K562 (cell line): ENCODE results near the gene C1orf56. TPM values are rescaled to one million over a fixed set of nuclear protein-coding genes. Genes with fewer than 3 reads are reported as not detected.
A peak's percentile ranks its signal among the peaks of the same experiment; 100 is the strongest.

Source experiments
- CGGBP1 ChIP-seq: fragments of 250-450 bp; sonication (Bioruptor Pico); IDR thresholded peaks from 2 replicates; pipeline ENCODE4 v1.9.0; 2021; ENCODE audit warnings: mild to moderate bottlenecking
- CREB3 ChIP-seq: fragments of 450-650 bp; conservative IDR thresholded peaks from 2 replicates; pipeline ENCODE4 v1.6.1; 2016; ENCODE audit warnings: missing genetic modification characterization, low read depth, mild to moderate bottlenecking, missing compliant biosample characterization, moderate library complexity
- CREM ChIP-seq: IDR thresholded peaks from 2 replicates; pipeline ENCODE4 v1.6.1; 2014; ENCODE audit warnings: antibody characterized with exemption, low read depth
- CUX1 ChIP-seq: fragments of 200-800 bp; sonication (Bioruptor generic); IDR thresholded peaks from 2 replicates; pipeline ENCODE4 v1.6.1; 2016; ENCODE audit warnings: missing genetic modification characterization, missing compliant biosample characterization
- FOXM1 ChIP-seq, 2 experiments: fragments of 450-650 bp in 1 of 2; sonication (generic) in 1 of 2; formaldehyde crosslinking in 1 of 2; IDR thresholded peaks; 2 replicates each; pipeline versions ENCODE4 v1.6.1 to v1.9.0; 2017 to 2022; ENCODE audit warnings: low read depth in 2 of 2, mild to moderate bottlenecking in 2 of 2, missing genetic modification reagents in 1 of 2, moderate library complexity in 1 of 2
- IRF2 ChIP-seq: sonication (generic); formaldehyde crosslinking; IDR thresholded peaks from 2 replicates; pipeline ENCODE4 v1.8.1; 2022; ENCODE audit warnings: mild to moderate bottlenecking, missing genetic modification reagents
- MTF1 ChIP-seq: fragments of 250-450 bp; sonication (Bioruptor Pico); IDR thresholded peaks from 2 replicates; pipeline ENCODE4 v1.9.0; 2021; ENCODE audit warnings: moderate library complexity, mild to moderate bottlenecking, inconsistent platforms, borderline replicate concordance
- NEUROD1 ChIP-seq: fragments of 150-350 bp; IDR thresholded peaks from 2 replicates; pipeline ENCODE4 v1.6.1; 2014; ENCODE audit warnings: borderline replicate concordance, low read length, low read depth; ENCODE audit not compliant: partially characterized antibody
- NFIX ChIP-seq: fragments of 250-450 bp; sonication (Bioruptor Pico); IDR thresholded peaks from 2 replicates; pipeline ENCODE4 v1.4.0; 2020; ENCODE audit warnings: low read depth, mild to moderate bottlenecking, moderate library complexity
- NRF1 ChIP-seq, 2 experiments: fragments of 450-650 bp; IDR thresholded peaks in 1 of 2; conservative IDR thresholded peaks in 1 of 2; 2 replicates each; pipeline ENCODE4 v1.6.1; 2014; ENCODE audit warnings: mild to moderate bottlenecking in 2 of 2
- SPI1 ChIP-seq: IDR thresholded peaks from 2 replicates; pipeline ENCODE4 v1.6.1; 2011; ENCODE audit warnings: low read depth, low read length, control low read depth, borderline replicate concordance
- TFAM ChIP-seq: fragments of 250-450 bp; sonication (Bioruptor Pico); conservative IDR thresholded peaks from 2 replicates; pipeline ENCODE4 v1.5.0; 2021; ENCODE audit warnings: mild to moderate bottlenecking, moderate library complexity
- TRIM24 ChIP-seq, 2 experiments: fragments of 450-650 bp; IDR thresholded peaks; 2 replicates each; pipeline ENCODE4 v1.6.1; 2016
- ZBTB9 ChIP-seq: fragments of 450-650 bp; formaldehyde crosslinking; IDR thresholded peaks from 2 replicates; pipeline ENCODE4 v1.4.0; 2020; ENCODE audit warnings: mild to moderate bottlenecking, moderate library complexity
- ZNF583 ChIP-seq: fragments of 250-450 bp; sonication (Bioruptor Pico); IDR thresholded peaks from 2 replicates; pipeline ENCODE4 v1.4.0; 2020
- ZNF740 ChIP-seq, 3 experiments: fragments of 200-800 bp in 1 of 3; sonication (Bioruptor generic) in 1 of 3; sonication (generic) in 1 of 3; formaldehyde crosslinking in 1 of 3; IDR thresholded peaks; 2 replicates each; pipeline versions ENCODE4 v1.6.1 to v1.8.0; 2016 to 2022; ENCODE audit warnings: mild to moderate bottlenecking in 2 of 3, missing compliant biosample characterization in 2 of 3, missing genetic modification characterization in 2 of 3, missing genetic modification reagents in 1 of 3
- polyA plus RNA-seq, 8 experiments: library from polyadenylated mRNA; depleted of rRNA in 4 of 8; stranded (reverse) in 5 of 8; unstranded in 3 of 8; fragments of >200 nt; fragmentation: Nextera tagmentation in 2 of 8; fragmentation: Illumina TruSeq in 1 of 8; extraction: Ambion mirVana in 2 of 8; extraction: Trizol in 1 of 8; gene quantifications; 2 replicates each; pipeline versions ENCODE4 v1.2.1 to v1.2.3, GENCODE V29; 2011 to 2014; ENCODE audit warnings: inconsistent platforms in 1 of 8, missing spikeins in 1 of 8
- total RNA-seq, 7 experiments: library from RNA; depleted of rRNA in 6 of 7; stranded (reverse); fragments of >200 nt in 6 of 7; fragmentation: Illumina TruSeq in 2 of 7; extraction: Trizol in 2 of 7; gene quantifications; 2 replicates each; pipeline versions ENCODE4 v1.2.1 to v1.2.3, GENCODE V29; 2011 to 2021; ENCODE audit warnings: low replicate concordance in 1 of 7

Gene C1orf56
- total and polyA plus RNA-seq, 9 of the 15 experiments (the other 6 are each of a cell fraction or from before 2014, with no cell fraction given), result 0.18 to 15.7 (median 1.1) TPM

- TF ChIP-seq NRF1 (conservative IDR thresholded peaks at IDR 0.05 in 1 of 2, IDR thresholded peaks at IDR 0.05 in 1 of 2) (peak; percentile 87 to 89), MTF1 (no peak), IRF2 (CRISPR knock-in tag) (no peak), CUX1 (CRISPR knock-in tag) (0 out of 2 replicates have a peak, but pooled peaks have one; percentile 32), CREB3 (no peak), CGGBP1 (no peak), ZNF583 (no peak), SPI1 (peak; percentile 85; the same call in 1 of the 2 replicates), NFIX (CRISPR knock-in tag) (no peak), FOXM1 (IDR thresholded peaks at IDR 0.05; ENCODE audit: low read depth) (no peak), FOXM1 (CRISPR knock-in tag; IDR thresholded peaks at IDR 0.05; ENCODE audit: low read depth) (no peak), TRIM24 (IDR thresholded peaks at IDR 0.05) (peak in 1 of 2 experiments; percentile 45; a peak in 1 of 4 replicates), CREM (peak; percentile 92), TFAM (CRISPR knock-in tag) (no peak), NEUROD1 (no peak), ZBTB9 (CRISPR knock-in tag) (peak; percentile 56; the same call in 1 of the 2 replicates), ZNF740 (CRISPR knock-in tag; IDR thresholded peaks at IDR 0.05) (no peak), ZNF740 (tag; IDR thresholded peaks at IDR 0.05) (no peak)
These were observed 39.0 kb upstream of the C1orf56 start, which contains the start of gene PRUNE1 (continued) for GRCh38 chr1:151008244-151009205.
